Epithelial cell of esophagus (primary cell): ENCODE results near the gene DIAPH1.
A peak's percentile ranks its signal among the peaks of the same experiment; 100 is the strongest.

Source experiments
- DNase-seq: peaks from one replicate; pipeline ENCODE4 v3.0.0; 2010; ENCODE audit warnings: low read depth
- H3K4me3 ChIP-seq: 2 replicates; pipeline ENCODE4 v1.5.1; 2011; ENCODE audit warnings: mild to moderate bottlenecking, low read length, control low read depth
- TF ChIP-seq, protein P1 (sequence below): IDR thresholded peaks from 2 replicates; pipeline ENCODE4 v1.5.1; 2011; ENCODE audit warnings: low read depth, mild to moderate bottlenecking, low read length, control low read depth, inconsistent platforms; ENCODE audit not compliant: insufficient read depth; ENCODE audit errors: missing control alignments

Gene DIAPH1

DNA sequence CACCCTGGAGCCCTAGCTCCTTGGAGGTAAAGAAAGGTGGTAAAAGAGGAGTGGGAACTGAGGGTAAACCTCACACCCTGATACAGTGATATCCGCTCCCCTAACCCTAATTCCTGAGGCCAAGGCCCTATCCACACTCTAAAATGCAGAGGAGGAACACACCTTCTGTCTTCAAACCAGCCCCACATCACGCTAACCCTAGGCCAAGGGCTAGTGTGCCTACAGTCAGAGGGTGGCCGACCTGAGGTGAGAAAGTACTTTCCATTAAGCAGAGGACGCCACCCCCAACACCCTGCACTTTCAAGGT is 17.3 kb upstream of the DIAPH1 start:
- peak overlapping the region; percentile 91 for H3K4me3 ChIP-seq
- TF ChIP-seq, protein P1, sequence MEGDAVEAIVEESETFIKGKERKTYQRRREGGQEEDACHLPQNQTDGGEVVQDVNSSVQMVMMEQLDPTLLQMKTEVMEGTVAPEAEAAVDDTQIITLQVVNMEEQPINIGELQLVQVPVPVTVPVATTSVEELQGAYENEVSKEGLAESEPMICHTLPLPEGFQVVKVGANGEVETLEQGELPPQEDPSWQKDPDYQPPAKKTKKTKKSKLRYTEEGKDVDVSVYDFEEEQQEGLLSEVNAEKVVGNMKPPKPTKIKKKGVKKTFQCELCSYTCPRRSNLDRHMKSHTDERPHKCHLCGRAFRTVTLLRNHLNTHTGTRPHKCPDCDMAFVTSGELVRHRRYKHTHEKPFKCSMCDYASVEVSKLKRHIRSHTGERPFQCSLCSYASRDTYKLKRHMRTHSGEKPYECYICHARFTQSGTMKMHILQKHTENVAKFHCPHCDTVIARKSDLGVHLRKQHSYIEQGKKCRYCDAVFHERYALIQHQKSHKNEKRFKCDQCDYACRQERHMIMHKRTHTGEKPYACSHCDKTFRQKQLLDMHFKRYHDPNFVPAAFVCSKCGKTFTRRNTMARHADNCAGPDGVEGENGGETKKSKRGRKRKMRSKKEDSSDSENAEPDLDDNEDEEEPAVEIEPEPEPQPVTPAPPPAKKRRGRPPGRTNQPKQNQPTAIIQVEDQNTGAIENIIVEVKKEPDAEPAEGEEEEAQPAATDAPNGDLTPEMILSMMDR, result no peak
- DNase-seq, result no peak

DNA sequence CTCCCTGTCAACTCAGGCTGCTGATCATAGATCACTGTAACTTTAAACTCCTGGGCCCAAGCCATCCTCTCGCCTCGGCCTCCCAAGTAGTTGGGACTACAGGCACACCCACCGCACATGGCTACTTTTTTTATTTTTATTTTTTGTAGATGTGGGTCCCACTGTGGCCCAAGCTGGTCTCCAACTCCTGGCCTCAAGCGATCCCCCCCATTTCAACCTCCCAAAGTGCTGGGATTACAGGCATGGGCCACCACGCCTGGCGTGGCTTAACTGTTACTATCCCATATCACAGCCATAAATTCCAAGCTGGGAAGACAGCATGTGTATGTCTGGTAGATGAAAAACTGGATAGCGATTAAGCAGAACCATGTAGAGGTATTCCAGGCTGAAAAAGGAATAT is 16.8 kb upstream of the DIAPH1 start:
- TF ChIP-seq, protein P1, result no peak
- no peak for DNase-seq
- peak overlapping the region; percentile 91 for H3K4me3 ChIP-seq

GRCh38 chr5:141634720-141635119 is 15.9 kb upstream of the DIAPH1 start:
- DNase-seq, result no peak
- TF ChIP-seq, protein P1, result no peak
- H3K4me3 ChIP-seq, result no peak overlapping the region

GRCh38 chr5:141633871-141634561 is 15.2 kb upstream of the DIAPH1 start:
- H3K4me3 ChIP-seq, result no peak overlapping the region
- no peak for DNase-seq
- TF ChIP-seq, protein P1, result no peak

DNA sequence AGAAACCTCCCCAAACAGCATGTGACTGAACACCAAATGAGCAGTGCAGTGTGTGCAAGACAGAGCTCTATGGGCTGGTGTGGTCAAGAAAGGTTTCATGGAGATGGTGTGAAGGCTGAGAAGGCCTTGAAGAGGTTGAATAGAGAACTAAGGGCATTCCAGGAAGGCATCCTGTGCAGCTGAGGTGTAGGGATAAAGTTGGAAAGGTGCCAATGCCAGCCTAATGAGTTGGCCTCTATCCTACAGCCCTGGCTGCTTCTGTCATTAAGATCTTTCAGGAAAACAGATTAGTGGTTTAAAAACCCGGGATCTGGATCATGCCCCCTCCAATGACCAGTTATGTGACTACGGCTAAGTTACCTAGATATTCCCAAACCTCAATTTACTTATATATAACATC is 13.8 kb upstream of the DIAPH1 start:
- TF ChIP-seq, protein P1, result no peak
- no peak for DNase-seq
- no peak overlapping the region for H3K4me3 ChIP-seq

DNA sequence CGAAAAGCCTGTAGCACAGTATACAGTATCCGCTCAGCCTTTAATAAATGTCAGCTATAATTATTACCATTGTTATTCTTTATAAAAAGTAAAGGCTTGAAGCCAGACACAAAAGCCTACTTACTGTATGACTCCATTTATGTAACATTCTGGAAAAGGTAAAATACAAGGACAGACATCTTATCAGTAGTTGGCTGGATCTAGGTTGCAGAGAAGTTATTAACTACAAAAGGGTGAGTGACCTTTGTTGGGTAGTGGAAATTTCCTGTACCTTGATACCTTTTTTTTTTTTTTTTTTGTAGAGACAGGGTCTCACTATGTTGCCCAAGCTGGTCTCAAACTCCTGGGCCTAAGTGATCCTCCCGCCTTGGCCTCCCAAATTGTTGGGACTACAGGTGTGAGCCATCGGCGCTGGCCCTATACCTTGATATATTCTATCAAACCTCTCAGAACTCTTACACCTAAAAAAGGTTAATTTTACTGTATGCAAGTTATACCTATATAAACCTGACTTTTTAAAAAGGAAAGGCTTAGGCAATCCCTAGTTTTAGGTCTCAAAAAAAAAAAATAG is 11.9 kb upstream of the DIAPH1 start:
- H3K4me3 ChIP-seq, result no peak overlapping the region
- no peak for DNase-seq
- TF ChIP-seq, protein P1, result no peak
